HS-27A (cell line): ENCODE measurements around the gene SAP30BP.
"Not testable (repeated sequence)": the region's sequence is repeated elsewhere in the genome, so short reads cannot be mapped to it uniquely, and the experiment has no call there.

ENCODE experiments used
- DNase-seq: peaks from one replicate; pipeline ENCODE4 v3.0.0-alpha.2; 2012; ENCODE audit warnings: low read depth, missing footprints

Gene SAP30BP

GRCh38 chr17:75634376-75634740 is 32.8 kb upstream of the SAP30BP start:
- DNase-seq: no peak

GRCh38 chr17:75634754-75635609 is 32.2 kb upstream of the SAP30BP start:
- DNase-seq: no peak

- DNase-seq: no peak
Measured at GRCh38 chr17:75635610-75636202, 31.4 kb upstream of the SAP30BP start.

- DNase-seq: no peak
Measured at GRCh38 chr17:75636381-75637142, 30.6 kb upstream of the SAP30BP start.

- DNase-seq: no peak
Measured at GRCh38 chr17:75637143-75637538, 30.0 kb upstream of the SAP30BP start.

GRCh38 chr17:75637551-75637950 is 29.6 kb upstream of the SAP30BP start:
- no peak for DNase-seq

GRCh38 chr17:75638039-75638438 is 29.1 kb upstream of the SAP30BP start:
- DNase-seq: not testable (repeated sequence)

- no peak for DNase-seq
Measured at GRCh38 chr17:75638893-75639292, 28.2 kb upstream of the SAP30BP start.

- DNase-seq: no peak
Measured at GRCh38 chr17:75639327-75639726, 27.8 kb upstream of the SAP30BP start.

- no peak for DNase-seq
Measured at GRCh38 chr17:75639771-75640555, 27.2 kb upstream of the SAP30BP start.

GRCh38 chr17:75640556-75641119 is 26.5 kb upstream of the SAP30BP start:
- no peak for DNase-seq

GRCh38 chr17:75641343-75641742 is 25.8 kb upstream of the SAP30BP start:
- DNase-seq: no peak

- no peak for DNase-seq
Measured at GRCh38 chr17:75642182-75642783, 24.9 kb upstream of the SAP30BP start.

- DNase-seq: no peak
Measured at GRCh38 chr17:75642784-75643642, 24.1 kb upstream of the SAP30BP start.

GRCh38 chr17:75643643-75644017 is 23.5 kb upstream of the SAP30BP start:
- no peak for DNase-seq

- DNase-seq: no peak
Measured at GRCh38 chr17:75645501-75645888, 21.6 kb upstream of the SAP30BP start.

- DNase-seq: no peak
Measured at GRCh38 chr17:75645889-75646637, 21.1 kb upstream of the SAP30BP start.

GRCh38 chr17:75646638-75646992 is 20.5 kb upstream of the SAP30BP start:
- no peak for DNase-seq

GRCh38 chr17:75647061-75647460 is 20.1 kb upstream of the SAP30BP start:
- no peak for DNase-seq

GRCh38 chr17:75647921-75648320 is 19.2 kb upstream of the SAP30BP start:
- no peak for DNase-seq
